Measurements from ENCODE around the gene BMP6. TPM values are rescaled to one million over a fixed set of nuclear protein-coding genes. Genes with fewer than 3 reads are reported as not detected.

BMP6 gene
- total RNA-seq, 1 experiment from 2014 or later: 13.6 TPM

- BruUV-seq (replicated peaks): no TSS peak
- ChIA-PET POLR2A (no interaction called here), CTCF (no interaction called here)
- Histone ChIP-seq H3K27ac (ENCODE audit: low read length) (no peak overlapping the region), H3K4me3 (ENCODE audit: low read depth in 2 of 2, low read length in 2 of 2) (no peak overlapping the region), H3K4me1 (ENCODE audit: control insufficient read depth, insufficient read depth, low read length) (no peaks in the 10 kb centered on the region), H3K36me3 (ENCODE audit: control insufficient read depth, insufficient read depth, low read length) (no peaks in the 10 kb centered on the region), H3K27me3 (ENCODE audit: control insufficient read depth, insufficient read depth, low read length) (no peaks in the 10 kb centered on the region), H3K9me3 (ENCODE audit: control insufficient read depth, insufficient read depth, low read depth, low read length) (no peaks in the 10 kb centered on the region)
- in situ Hi-C loops (cut with HindIII; ENCODE audit: low pct_unique_long_range_greater_than_20kb, low sequenced_read_pairs): no loop called here
- ATAC-seq: no peak
- DNase-seq (ENCODE audit: low read depth, low spot score): no peak
- no peak for TF ChIP-seq CTCF (IDR thresholded peaks at IDR 0.05)
- no peak for TF ChIP-seq REST (IDR thresholded peaks at IDR 0.05; ENCODE audit: insufficient read depth in 1 of 2, low read depth in 2 of 2, low read length in 1 of 2)
- TF ChIP-seq POLR2AphosphoS5 (IDR thresholded peaks at IDR 0.05; ENCODE audit: low read depth, low read length): no peak
- TF ChIP-seq SIN3A (IDR thresholded peaks at IDR 0.05; ENCODE audit: borderline replicate concordance, insufficient read depth, low read depth, low read length): no peak
- TF ChIP-seq TCF7L2 (IDR thresholded peaks at IDR 0.05; ENCODE audit: low read depth, low read length): no peak
- intact Hi-C loops (cut with micrococcal nuclease; ENCODE audit: unreplicated experiment): no loop called here
Measured at GRCh38 chr6:7819431-7820015, 93.6 kb downstream of the BMP6 start.

- no peaks in the 10 kb centered on the region for H3K36me3 ChIP-seq (ENCODE audit: control insufficient read depth, insufficient read depth, low read length)
- H3K4me3 ChIP-seq (ENCODE audit: low read depth in 2 of 2, low read length in 2 of 2): no peak overlapping the region
- no peak for DNase-seq (ENCODE audit: low read depth, low spot score)
- in situ Hi-C loops (cut with HindIII; ENCODE audit: low pct_unique_long_range_greater_than_20kb, low sequenced_read_pairs): no loop called here
- H3K9me3 ChIP-seq (ENCODE audit: control insufficient read depth, insufficient read depth, low read depth, low read length): no peaks in the 10 kb centered on the region
- no peak overlapping the region for H3K27ac ChIP-seq (ENCODE audit: low read length)
- intact Hi-C loops (cut with micrococcal nuclease; ENCODE audit: unreplicated experiment): no loop called here
- TF ChIP-seq POLR2AphosphoS5 (IDR thresholded peaks at IDR 0.05; ENCODE audit: low read depth, low read length) (no peak), REST (IDR thresholded peaks at IDR 0.05; ENCODE audit: insufficient read depth in 1 of 2, low read depth in 2 of 2, low read length in 1 of 2) (no peak), SIN3A (IDR thresholded peaks at IDR 0.05; ENCODE audit: borderline replicate concordance, insufficient read depth, low read depth, low read length) (no peak), TCF7L2 (IDR thresholded peaks at IDR 0.05; ENCODE audit: low read depth, low read length) (no peak), CTCF (IDR thresholded peaks at IDR 0.05) (no peak)
- ChIA-PET CTCF (no interaction called here), POLR2A (no interaction called here)
- ATAC-seq: no peak
- H3K4me1 ChIP-seq (ENCODE audit: control insufficient read depth, insufficient read depth, low read length): no peaks in the 10 kb centered on the region
- no TSS peak for BruUV-seq (replicated peaks)
- no peaks in the 10 kb centered on the region for H3K27me3 ChIP-seq (ENCODE audit: control insufficient read depth, insufficient read depth, low read length)
Measured at GRCh38 chr6:7820288-7820835, 94.5 kb downstream of the BMP6 start.
